Stimulated activated naive CD8-positive, alpha-beta T cell treated with anti-CD3 and anti-CD28 coated beads, Interleukin-15, amount 100 ng/mL, for 72 hours (primary cell): Measurements from ENCODE around the gene DCAF12.

Experiments used
- ATAC-seq: fragments of 150-1000 bp; cut with Tn5 transposase; 2 replicates; pipeline ENCODE4 v1.10.0; 2021; ENCODE audit warnings: mild to moderate bottlenecking, moderate library complexity
- DNase-seq, 2 donors: peaks; one replicate each; pipeline ENCODE4 v3.0.0; 2021 to 2022
- H3K27ac Mint-ChIP-seq, 2 donors: one replicate each; pipeline ENCODE4 v1.8.0; 2022; ENCODE audit warnings: mild to moderate bottlenecking in 2 of 2, mixed read lengths in 2 of 2, moderate library complexity in 2 of 2
- H3K27me3 Mint-ChIP-seq: one replicate; pipeline ENCODE4 v1.8.0; 2022; ENCODE audit warnings: mixed read lengths
- H3K4me1 Mint-ChIP-seq: one replicate; pipeline ENCODE4 v1.8.0; 2022; ENCODE audit warnings: mild to moderate bottlenecking, mixed read lengths
- H3K4me3 Mint-ChIP-seq, 2 donors: one replicate each; pipeline ENCODE4 v1.8.0; 2022; ENCODE audit warnings: mild to moderate bottlenecking in 2 of 2, mixed read lengths in 2 of 2, moderate library complexity in 1 of 2
- H3K9me3 Mint-ChIP-seq, 2 donors: one replicate each; pipeline ENCODE4 v1.8.0; 2022; ENCODE audit warnings: mixed read lengths in 2 of 2

The DCAF12 gene

DNA sequence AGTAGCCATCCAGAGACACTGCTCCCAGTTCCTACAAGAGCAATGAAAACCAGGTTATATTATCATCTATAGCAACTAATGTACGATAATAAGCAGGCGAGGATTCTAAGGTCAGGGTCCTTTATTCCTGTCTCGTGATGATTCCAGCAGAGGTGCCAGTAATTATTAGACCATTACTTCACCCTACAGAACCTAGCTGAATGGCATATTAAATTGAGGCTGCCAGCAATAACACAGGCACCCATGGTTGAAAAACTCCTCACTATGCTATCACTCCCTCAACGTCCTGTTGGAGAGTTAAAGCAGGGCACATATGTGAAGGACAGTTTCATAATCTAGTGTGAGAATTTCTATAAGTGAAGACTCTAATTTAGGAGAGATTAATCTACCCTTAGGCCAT lies 29.7 kb downstream of the DCAF12 start:
- DNase-seq (no peak), ATAC-seq (no peak)
- no peaks in the 10 kb centered on the region for H3K27me3 Mint-ChIP-seq
- no peaks in the 10 kb centered on the region for H3K9me3 Mint-ChIP-seq
- H3K4me1 Mint-ChIP-seq: peaks cover 18% of the 10 kb centered on the region
- H3K4me3 Mint-ChIP-seq: no peak overlapping the region
- H3K27ac Mint-ChIP-seq: no peak overlapping the region

DNA sequence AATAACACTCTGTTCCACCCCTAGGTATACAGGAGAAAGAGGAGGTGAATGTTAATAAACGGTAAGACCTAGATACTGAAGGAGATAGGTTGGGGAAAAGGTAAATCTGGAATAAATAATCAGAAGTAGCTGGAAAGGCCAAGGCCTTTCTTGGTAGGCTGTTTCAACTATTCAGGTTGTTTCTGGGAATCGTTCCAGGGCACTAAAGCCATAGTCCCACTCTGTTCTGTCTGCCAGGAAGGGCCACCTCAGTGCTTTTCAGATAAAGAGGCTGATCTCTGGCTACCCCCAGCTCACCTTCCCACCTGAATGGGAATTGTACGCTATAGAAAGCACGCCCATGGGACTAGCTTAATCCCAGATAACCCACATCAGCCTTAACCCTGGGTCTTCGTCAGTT lies 32.9 kb downstream of the DCAF12 start:
- Mint-ChIP-seq H3K4me3 (no peak overlapping the region), H3K9me3 (no peaks in the 10 kb centered on the region), H3K27ac (peak overlapping the region in 1 of 2 donors; percentile 9), H3K4me1 (peaks cover 20% of the 10 kb centered on the region), H3K27me3 (no peaks in the 10 kb centered on the region)
- ATAC-seq: no peak
- no peak for DNase-seq

DNA sequence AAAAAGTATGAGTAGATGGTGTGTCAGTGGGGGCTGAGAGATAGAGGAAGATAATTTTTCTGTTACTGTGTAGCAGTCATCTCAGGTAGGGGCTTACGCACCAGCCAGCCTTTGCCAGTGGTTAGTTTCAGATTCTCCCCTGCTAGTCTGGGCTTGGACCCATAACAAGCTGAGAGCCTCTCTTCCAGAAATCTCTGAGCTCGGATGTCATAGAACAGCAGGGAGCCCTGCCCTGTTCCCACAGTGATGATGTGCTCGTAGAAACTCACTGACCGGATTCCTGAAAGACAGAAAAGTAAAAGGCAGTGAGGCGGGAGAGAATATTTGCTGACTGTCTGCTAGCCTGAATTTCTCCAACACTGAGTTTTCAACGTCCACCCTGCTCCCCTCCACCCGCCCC lies 37.2 kb downstream of the DCAF12 start:
- peaks cover 38% of the 10 kb centered on the region for H3K4me1 Mint-ChIP-seq
- peak overlapping the region in 1 of 2 donors; percentile 36 for H3K27ac Mint-ChIP-seq
- H3K4me3 Mint-ChIP-seq: no peak overlapping the region
- no peaks in the 10 kb centered on the region for H3K27me3 Mint-ChIP-seq
- no peaks in the 10 kb centered on the region for H3K9me3 Mint-ChIP-seq
- ATAC-seq (no peak), DNase-seq (no peak)

DNA sequence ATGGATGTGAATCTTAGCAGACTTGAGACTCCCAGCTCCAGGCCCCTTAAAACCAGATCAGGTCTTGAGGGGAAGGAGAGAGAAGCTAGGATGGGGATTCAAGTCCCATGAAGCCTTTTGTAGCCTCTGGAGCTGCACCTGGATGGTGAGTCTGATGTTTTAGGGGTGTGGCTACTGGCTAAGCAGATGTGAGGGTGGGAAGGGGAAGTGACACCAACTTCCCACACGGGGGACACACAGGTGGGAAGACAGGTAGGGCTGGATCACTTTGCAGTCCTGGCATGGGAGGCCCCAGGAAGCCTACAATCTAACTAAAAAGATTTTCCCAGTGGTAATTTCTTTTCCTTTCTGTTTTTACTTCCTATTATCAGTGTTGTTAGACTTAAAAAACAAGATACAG lies 39.1 kb downstream of the DCAF12 start:
- ATAC-seq (no peak), DNase-seq (no peak)
- H3K4me1 Mint-ChIP-seq: peaks cover 26% of the 10 kb centered on the region
- no peaks in the 10 kb centered on the region for H3K9me3 Mint-ChIP-seq
- H3K27me3 Mint-ChIP-seq: no peaks in the 10 kb centered on the region
- no peak overlapping the region for H3K4me3 Mint-ChIP-seq
- peak overlapping the region; percentile 32 to 67 for H3K27ac Mint-ChIP-seq

DNA sequence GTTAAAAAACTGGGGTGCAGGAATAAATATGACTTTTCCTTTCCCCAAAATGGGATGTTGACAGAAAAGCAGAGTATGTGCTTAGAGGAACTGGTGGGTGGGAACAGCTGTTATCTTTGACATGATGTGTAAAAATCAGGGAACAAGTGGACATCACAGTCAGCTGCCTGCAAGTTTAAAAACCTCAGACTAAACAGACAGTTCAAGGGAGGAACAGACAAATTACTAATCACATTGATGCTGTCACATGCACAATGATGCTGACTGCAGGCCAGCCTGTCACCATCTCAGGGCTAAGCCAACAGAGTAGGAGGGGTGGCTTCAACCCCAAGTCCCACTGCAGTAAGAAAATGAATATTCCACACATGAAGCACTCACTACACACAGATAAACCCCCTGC lies 39.6 kb downstream of the DCAF12 start:
- Mint-ChIP-seq H3K27ac (no peak overlapping the region), H3K9me3 (no peaks in the 10 kb centered on the region), H3K4me1 (peaks cover 21% of the 10 kb centered on the region), H3K4me3 (no peak overlapping the region), H3K27me3 (no peaks in the 10 kb centered on the region)
- DNase-seq (no peak), ATAC-seq (no peak)

DNA sequence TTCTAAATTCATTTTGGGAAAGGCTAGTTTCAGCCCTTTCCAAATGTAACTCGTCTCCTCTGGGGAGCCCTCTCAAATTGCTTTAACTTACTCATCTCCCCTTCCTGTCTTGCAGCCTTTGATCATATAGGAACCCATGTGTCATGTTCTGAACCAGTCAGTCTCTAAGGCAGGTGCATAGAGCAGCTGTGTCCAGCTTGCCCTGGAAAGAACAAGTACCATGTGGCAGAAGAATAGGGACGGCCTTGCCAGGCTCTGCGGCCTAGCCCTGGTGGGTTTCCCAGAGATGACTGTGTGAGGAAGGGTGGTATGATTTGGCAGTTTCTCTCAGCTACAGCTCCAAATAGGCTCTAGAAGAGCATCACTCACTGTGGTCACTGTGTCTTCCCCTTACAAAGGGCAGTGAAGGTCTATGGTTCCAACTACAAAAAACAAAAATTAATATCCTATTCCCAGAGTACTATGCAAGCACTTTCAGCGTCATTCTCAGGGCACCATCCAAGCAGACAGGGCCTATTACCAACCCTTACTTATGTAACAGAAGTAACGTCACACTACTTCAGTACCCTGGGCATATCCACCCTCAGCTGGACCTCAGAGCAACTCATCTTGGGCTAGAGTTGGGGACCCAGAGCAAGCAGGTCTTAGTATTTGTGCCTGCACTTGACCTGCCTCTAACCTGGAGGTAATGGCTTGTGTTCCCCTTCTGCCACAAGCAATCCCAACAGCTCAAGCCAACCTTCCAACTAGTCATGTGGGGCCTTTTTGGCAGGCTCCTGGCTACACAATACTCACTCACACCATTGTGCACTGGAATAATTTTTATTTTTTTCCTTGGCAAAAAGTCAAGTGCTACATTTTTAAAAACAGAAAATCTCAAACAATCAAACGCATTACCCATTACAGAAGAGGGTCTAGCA lies 40.7 kb downstream of the DCAF12 start:
- Mint-ChIP-seq H3K9me3 (no peaks in the 10 kb centered on the region), H3K27ac (no peak overlapping the region), H3K4me1 (peaks cover 18% of the 10 kb centered on the region), H3K4me3 (no peak overlapping the region), H3K27me3 (no peaks in the 10 kb centered on the region)
- DNase-seq (no peak), ATAC-seq (peak; percentile 37)

DNA sequence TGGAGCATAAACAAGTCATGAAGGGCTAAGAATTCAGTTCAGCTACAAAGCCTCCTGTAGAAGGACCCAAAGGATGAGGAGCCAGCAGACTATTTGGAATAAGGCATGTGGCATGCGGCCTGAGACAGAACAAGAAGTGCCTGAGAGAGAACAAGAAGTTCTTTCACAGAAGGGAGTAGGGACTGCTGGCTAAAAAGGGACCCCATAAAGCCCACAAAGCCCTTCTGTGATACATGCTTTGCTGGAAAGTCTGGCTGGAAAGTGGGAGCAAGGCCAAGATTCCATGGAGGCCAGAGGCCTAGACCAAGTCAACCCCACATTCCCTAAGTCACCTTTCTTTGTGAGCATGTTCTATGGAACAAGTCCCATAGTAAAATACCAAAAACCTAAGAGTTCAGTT lies 41.9 kb downstream of the DCAF12 start:
- no peaks in the 10 kb centered on the region for H3K9me3 Mint-ChIP-seq
- H3K4me1 Mint-ChIP-seq: peaks cover 18% of the 10 kb centered on the region
- ATAC-seq (no peak), DNase-seq (no peak)
- no peak overlapping the region for H3K27ac Mint-ChIP-seq
- no peak overlapping the region for H3K4me3 Mint-ChIP-seq
- no peaks in the 10 kb centered on the region for H3K27me3 Mint-ChIP-seq

DNA sequence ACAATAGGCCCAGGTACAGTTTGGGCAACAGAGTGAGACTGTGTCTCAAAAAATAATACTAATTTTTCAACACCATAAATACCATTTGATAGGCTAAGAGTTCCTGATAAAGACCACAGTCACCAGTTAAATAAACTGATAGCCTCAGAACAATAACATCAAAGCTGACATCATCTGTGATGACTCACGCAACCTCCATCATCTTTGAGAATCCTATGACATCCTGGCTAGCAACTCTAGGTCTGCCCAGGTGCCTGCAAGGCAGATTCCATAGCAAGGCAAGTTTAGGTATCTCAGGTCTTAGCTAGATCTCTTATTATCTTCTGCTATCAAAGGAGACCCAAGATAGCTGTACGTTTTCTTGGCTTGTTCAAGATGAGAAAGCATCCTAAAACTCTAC lies 47.3 kb downstream of the DCAF12 start:
- Mint-ChIP-seq H3K27me3 (no peaks in the 10 kb centered on the region), H3K27ac (no peak overlapping the region), H3K9me3 (no peaks in the 10 kb centered on the region), H3K4me1 (no peaks in the 10 kb centered on the region), H3K4me3 (no peak overlapping the region)
- ATAC-seq (no peak), DNase-seq (no peak)

DNA sequence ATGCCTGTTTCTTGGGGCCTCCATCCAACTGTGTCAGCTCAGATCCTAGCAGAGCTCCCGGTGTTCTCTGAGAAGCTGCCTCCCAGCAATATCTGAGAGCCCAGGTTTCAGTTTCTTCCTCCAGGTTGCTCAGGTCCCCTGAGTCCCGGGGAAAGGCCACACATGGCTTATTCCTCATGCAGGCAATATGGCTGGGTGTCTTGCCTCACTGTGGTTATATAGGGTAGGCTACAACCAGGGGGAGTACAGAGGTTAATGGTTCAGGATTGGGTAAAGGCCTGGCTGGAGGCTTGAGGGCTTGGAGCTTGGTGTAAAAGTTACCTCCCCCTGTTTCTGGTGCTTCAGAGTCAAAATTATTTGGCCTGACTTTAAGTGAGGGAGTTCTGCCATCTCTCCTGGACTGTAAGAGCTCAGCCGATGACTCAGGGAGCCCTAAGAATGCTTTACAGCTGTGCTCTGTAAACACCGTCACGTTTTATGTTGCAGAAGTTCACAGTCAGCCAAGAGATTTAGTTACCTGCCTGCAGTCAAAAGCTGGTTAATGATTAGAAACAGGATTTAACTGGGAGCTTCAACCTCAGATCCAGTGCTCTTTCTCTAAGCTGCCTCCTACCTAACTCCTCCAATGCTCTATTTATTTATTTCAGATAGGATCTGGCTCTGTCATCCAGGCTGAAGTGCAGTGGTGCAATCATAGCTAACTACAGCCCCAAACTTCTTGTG lies 53.5 kb downstream of the DCAF12 start:
- H3K4me3 Mint-ChIP-seq: no peak overlapping the region
- no peaks in the 10 kb centered on the region for H3K27me3 Mint-ChIP-seq
- DNase-seq (no peak), ATAC-seq (peak; percentile 33)
- no peaks in the 10 kb centered on the region for H3K9me3 Mint-ChIP-seq
- no peaks in the 10 kb centered on the region for H3K4me1 Mint-ChIP-seq
- H3K27ac Mint-ChIP-seq: peak overlapping the region in 1 of 2 donors; percentile 67

DNA sequence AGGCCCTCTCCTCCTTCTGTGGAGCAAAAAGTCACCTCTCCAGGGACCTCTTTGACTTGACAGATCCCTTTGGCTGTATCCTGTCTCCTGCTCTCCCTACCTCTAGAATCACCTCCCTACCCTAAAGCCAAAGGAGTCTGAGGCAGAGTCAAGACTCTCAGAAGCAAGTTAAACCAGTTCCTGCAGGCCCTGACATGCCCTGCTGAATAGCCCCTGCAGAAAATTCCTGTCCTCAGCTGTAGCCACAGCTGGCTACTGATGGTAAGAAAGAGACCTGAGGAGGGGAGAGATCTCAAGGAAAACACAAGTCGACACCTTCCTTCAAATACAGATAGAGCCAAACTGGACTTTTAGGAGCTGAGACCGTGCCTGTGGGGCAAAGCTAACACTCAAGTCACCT lies 54.1 kb downstream of the DCAF12 start:
- ATAC-seq (no peak), DNase-seq (no peak)
- no peaks in the 10 kb centered on the region for H3K27me3 Mint-ChIP-seq
- H3K9me3 Mint-ChIP-seq: no peaks in the 10 kb centered on the region
- H3K4me1 Mint-ChIP-seq: no peaks in the 10 kb centered on the region
- H3K27ac Mint-ChIP-seq: peak overlapping the region in 1 of 2 donors; percentile 67
- H3K4me3 Mint-ChIP-seq: no peak overlapping the region

DNA sequence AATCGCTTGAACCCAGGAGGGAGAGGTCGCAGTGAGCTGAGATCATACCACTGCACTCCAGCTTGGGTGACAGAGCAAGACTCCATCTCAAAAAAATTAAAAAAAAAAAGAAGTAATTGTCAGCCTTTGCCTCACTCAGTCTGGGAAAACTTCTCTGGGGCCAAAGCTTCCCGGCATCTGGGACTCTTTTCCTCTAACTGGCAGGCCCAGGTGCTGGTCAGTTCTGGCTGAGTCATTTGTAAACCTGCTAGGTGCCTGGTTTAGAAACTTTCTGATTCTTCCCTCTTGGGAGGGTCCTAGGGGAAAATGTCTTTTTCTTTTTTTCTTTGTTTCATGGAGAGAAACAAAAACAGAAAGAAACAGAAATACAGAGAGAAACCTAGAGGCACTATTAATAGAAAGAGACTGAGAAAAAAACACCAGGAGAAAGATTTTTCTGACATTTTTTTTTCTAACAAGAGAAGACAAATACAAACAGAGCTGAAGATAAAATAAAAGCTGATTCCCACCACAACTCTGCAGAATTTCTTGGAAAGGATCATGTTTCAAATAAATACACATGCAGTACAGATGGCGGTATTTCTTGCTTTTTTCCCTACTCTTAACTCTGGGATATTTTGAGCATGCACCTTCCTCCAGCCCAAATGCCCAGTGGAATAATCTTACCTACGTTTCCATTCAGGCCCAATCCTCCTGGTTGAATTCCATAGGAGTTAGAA lies 55.7 kb downstream of the DCAF12 start:
- Mint-ChIP-seq H3K27me3 (no peaks in the 10 kb centered on the region), H3K4me1 (no peaks in the 10 kb centered on the region), H3K27ac (no peak overlapping the region), H3K9me3 (no peaks in the 10 kb centered on the region), H3K4me3 (no peak overlapping the region)
- ATAC-seq: no peak
- no peak for DNase-seq

DNA sequence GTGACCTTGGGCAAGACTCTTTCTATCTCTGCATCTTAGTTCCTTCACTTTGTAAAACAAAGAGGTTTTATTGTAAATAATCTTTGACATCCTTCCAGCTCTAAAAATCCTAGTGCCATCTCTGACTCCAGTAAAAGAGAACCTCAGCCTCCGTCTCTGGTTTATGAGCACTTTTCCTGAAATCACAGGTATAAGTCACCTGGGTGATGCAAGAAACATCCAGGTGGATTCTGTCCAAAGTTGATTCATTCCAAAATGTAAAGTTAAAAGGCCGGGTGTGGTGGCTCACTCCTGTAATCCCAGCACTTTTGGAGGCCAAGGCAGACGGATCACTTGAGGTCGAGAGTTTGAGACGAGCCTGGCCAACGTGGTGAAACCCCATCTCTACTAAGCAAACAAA lies 56.7 kb downstream of the DCAF12 start:
- no peak for ATAC-seq
- Mint-ChIP-seq H3K27me3 (no peaks in the 10 kb centered on the region), H3K27ac (no peak overlapping the region), H3K4me1 (no peaks in the 10 kb centered on the region), H3K9me3 (no peaks in the 10 kb centered on the region), H3K4me3 (no peak overlapping the region)
- DNase-seq: no peak

DNA sequence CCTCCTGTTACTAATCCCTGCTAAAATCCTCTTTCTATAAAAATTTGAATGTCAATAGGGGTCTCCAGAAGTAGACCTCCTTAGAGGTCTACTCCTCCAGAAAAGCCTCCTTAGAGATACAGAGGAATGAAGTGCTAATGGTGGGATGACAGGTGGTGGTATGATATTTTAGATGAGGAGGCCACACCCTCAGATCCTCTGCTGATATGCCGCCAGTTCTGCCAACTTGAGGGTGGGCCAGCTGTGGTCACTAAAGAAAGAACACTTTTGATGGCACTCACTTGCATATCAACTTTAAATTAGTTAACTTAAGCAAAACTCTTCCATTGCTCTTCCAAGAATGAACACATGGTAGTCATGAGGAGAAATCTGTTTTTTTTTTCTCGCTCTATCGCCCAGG lies 61.0 kb downstream of the DCAF12 start:
- Mint-ChIP-seq H3K4me1 (no peaks in the 10 kb centered on the region), H3K27me3 (no peaks in the 10 kb centered on the region), H3K4me3 (no peak overlapping the region), H3K9me3 (no peaks in the 10 kb centered on the region), H3K27ac (no peak overlapping the region)
- DNase-seq: no peak
- no peak for ATAC-seq

DNA sequence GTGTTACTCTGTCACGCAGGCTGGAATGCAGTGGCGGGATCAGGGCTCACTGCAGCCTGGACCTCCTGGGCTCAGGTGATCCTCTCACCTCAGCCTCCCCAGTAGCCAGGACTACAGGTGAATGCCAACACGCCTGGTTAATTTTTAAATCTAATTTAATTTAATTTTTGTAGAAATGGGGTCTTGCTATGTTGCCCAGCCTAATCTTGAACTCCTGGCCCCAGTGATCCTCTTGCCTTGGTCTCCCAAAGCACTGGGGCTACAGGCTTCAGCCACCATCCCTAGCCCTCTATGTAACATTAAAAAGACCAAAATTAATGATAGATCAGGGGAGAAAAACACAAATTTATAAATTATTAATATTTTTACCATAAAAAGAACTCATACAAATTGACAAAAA lies 66.5 kb downstream of the DCAF12 start:
- ATAC-seq: no peak
- no peak overlapping the region for H3K4me3 Mint-ChIP-seq
- H3K4me1 Mint-ChIP-seq: no peaks in the 10 kb centered on the region
- no peaks in the 10 kb centered on the region for H3K9me3 Mint-ChIP-seq
- no peak overlapping the region for H3K27ac Mint-ChIP-seq
- no peaks in the 10 kb centered on the region for H3K27me3 Mint-ChIP-seq
- DNase-seq: no peak

DNA sequence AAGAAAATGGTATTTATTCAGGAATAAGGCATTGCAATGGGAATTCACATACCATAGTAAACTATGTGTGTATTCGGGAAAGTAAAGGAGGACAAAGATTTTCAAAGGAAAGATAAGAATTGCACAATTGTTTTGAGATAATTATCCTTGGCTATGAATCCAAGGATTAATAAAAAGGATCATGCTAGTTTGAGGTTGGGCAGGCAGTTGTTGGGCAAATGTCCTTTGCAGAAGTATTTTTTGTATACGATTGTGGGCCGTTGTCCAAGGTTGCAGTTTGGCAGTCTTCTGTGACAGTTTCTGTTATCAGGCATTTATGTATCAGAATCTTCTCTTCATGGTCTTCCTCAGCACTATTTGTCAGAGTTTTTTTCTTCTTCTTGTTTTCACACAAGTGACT lies 67.2 kb downstream of the DCAF12 start:
- no peak for ATAC-seq
- no peak overlapping the region for H3K27ac Mint-ChIP-seq
- H3K9me3 Mint-ChIP-seq: no peaks in the 10 kb centered on the region
- H3K4me3 Mint-ChIP-seq: no peak overlapping the region
- no peaks in the 10 kb centered on the region for H3K4me1 Mint-ChIP-seq
- no peak for DNase-seq
- H3K27me3 Mint-ChIP-seq: no peaks in the 10 kb centered on the region
